Neural cell (in vitro differentiated cells): ENCODE results near the gene SETBP1. TPM values are rescaled to one million over a fixed set of nuclear protein-coding genes. Genes with fewer than 3 reads are reported as not detected.

Experiments
- H2AFZ ChIP-seq: fragments of 200-600, 300-800 bp; sonication (generic), shearing (Covaris generic); 2 replicates; pipeline ENCODE4 v1.6.0; 2014; ENCODE audit warnings: low read depth, mild to moderate bottlenecking, antibody characterized with exemption, low read length, moderate library complexity
- H3F3A ChIP-seq: fragments of 200-600 bp; shearing (Covaris generic); 2 replicates; pipeline ENCODE4 v1.6.1; 2016; ENCODE audit warnings: mild to moderate bottlenecking, moderate library complexity, mixed read lengths, antibody characterized with exemption, low read length; ENCODE audit not compliant: insufficient read depth, poor library complexity, severe bottlenecking
- H3K27ac ChIP-seq: fragments of 200-600, 300-800 bp; sonication (generic), shearing (Covaris generic); 2 replicates; pipeline ENCODE4 v1.5.1; 2014; ENCODE audit warnings: mild to moderate bottlenecking, low read length, moderate library complexity
- H3K27me3 ChIP-seq: fragments of 300-800, 200-600 bp; sonication (generic), shearing (Covaris generic); 2 replicates; pipeline ENCODE4 v1.6.0; 2014; ENCODE audit warnings: mild to moderate bottlenecking, low read depth, low read length, moderate library complexity; ENCODE audit not compliant: insufficient read depth
- H3K36me3 ChIP-seq: fragments of 300-800, 200-600 bp; sonication (generic), shearing (Covaris generic); 2 replicates; pipeline ENCODE4 v1.5.1; 2014; ENCODE audit warnings: mild to moderate bottlenecking, antibody characterized with exemption, low read length, moderate library complexity; ENCODE audit not compliant: insufficient read depth
- H3K4me2 ChIP-seq: fragments of 300-800, 200-600 bp; sonication (generic), shearing (Covaris generic); 2 replicates; pipeline ENCODE4 v1.6.0; 2014; ENCODE audit warnings: mild to moderate bottlenecking, low read length
- H3K4me3 ChIP-seq: fragments of 300-800, 200-600 bp; sonication (generic), shearing (Covaris generic); 2 replicates; pipeline ENCODE4 v1.5.1; 2014; ENCODE audit warnings: mild to moderate bottlenecking, low read length, moderate library complexity
- H3K79me2 ChIP-seq: fragments of 200-600 bp; shearing (Covaris generic); replicated peaks from 2 replicates; pipeline ENCODE4 v1.6.0; 2014; ENCODE audit warnings: mild to moderate bottlenecking, low read length, moderate library complexity; ENCODE audit not compliant: insufficient read depth
- H3K9ac ChIP-seq: fragments of 300-800, 200-600 bp; sonication (generic), shearing (Covaris generic); 2 replicates; pipeline ENCODE4 v1.6.1; 2016; ENCODE audit warnings: mild to moderate bottlenecking, low read length, mixed read lengths
- H3K9me2 ChIP-seq: fragments of 200-600 bp; shearing (Covaris generic); 2 replicates; pipeline ENCODE4 v1.6.1; 2016; ENCODE audit warnings: mild to moderate bottlenecking, low read length, mixed read lengths; ENCODE audit not compliant: insufficient read depth
- H3K9me3 ChIP-seq: fragments of 200-600, 300-800 bp; sonication (generic), shearing (Covaris generic); 2 replicates; pipeline ENCODE4 v1.6.1; 2016; ENCODE audit warnings: mild to moderate bottlenecking, mixed run types, low read length, moderate library complexity, mixed read lengths
- H4K20me1 ChIP-seq: fragments of 200-600 bp; shearing (Covaris generic); 2 replicates; pipeline ENCODE4 v1.6.1; 2016; ENCODE audit warnings: mild to moderate bottlenecking, mixed run types; ENCODE audit not compliant: insufficient read depth
- EP300 ChIP-seq: fragments of 450-650 bp; conservative IDR thresholded peaks from 2 replicates; pipeline ENCODE4 v1.6.1; 2014; ENCODE audit warnings: antibody characterized with exemption, mild to moderate bottlenecking, moderate library complexity; ENCODE audit not compliant: poor library complexity, severe bottlenecking
- EZH2 ChIP-seq: fragments of 200-600, 300-800 bp; shearing (Covaris generic), sonication (generic); IDR thresholded peaks from 2 replicates; pipeline ENCODE4 v1.6.1; 2014; ENCODE audit warnings: antibody characterized with exemption, low read length, borderline replicate concordance, mild to moderate bottlenecking; ENCODE audit not compliant: insufficient read depth, poor library complexity, severe bottlenecking
- MXI1 ChIP-seq: fragments of 450-650 bp; conservative IDR thresholded peaks from 2 replicates; pipeline ENCODE4 v1.6.1; 2014; ENCODE audit warnings: antibody characterized with exemption, mild to moderate bottlenecking; ENCODE audit not compliant: poor library complexity, severe bottlenecking
- POLR2AphosphoS5 ChIP-seq: IDR thresholded peaks from 2 replicates; pipeline ENCODE4 v1.6.1; 2012
- RAD21 ChIP-seq: fragments of 450-650 bp; conservative IDR thresholded peaks from 2 replicates; pipeline ENCODE4 v1.6.1; 2014; ENCODE audit warnings: antibody characterized with exemption, mild to moderate bottlenecking, moderate library complexity
- REST ChIP-seq: IDR thresholded peaks from 2 replicates; pipeline ENCODE4 v1.6.1; 2012; ENCODE audit warnings: borderline replicate concordance
- SMC3 ChIP-seq: fragments of 450-650 bp; conservative IDR thresholded peaks from 2 replicates; pipeline ENCODE4 v1.6.1; 2014; ENCODE audit warnings: antibody characterized with exemption, mild to moderate bottlenecking, moderate library complexity; ENCODE audit not compliant: poor library complexity
- TAF1 ChIP-seq: IDR thresholded peaks from 2 replicates; pipeline ENCODE4 v1.6.1; 2012; ENCODE audit warnings: low read depth
- polyA plus RNA-seq: library from polyadenylated mRNA; depleted of rRNA; stranded (reverse); fragments of >200 nt; gene quantifications from 2 replicates; pipeline ENCODE4 v1.2.3, GENCODE V29; 2014
- TF ChIP-seq, protein P1 (sequence below): fragments of 450-650 bp; IDR thresholded peaks from 2 replicates; pipeline ENCODE4 v1.5.1; 2014; ENCODE audit warnings: antibody characterized with exemption, mild to moderate bottlenecking, moderate library complexity; ENCODE audit not compliant: poor library complexity, severe bottlenecking

Gene SETBP1
- polyA plus RNA-seq, 1 donor from 2014 or later, result 13.7 TPM

DNA sequence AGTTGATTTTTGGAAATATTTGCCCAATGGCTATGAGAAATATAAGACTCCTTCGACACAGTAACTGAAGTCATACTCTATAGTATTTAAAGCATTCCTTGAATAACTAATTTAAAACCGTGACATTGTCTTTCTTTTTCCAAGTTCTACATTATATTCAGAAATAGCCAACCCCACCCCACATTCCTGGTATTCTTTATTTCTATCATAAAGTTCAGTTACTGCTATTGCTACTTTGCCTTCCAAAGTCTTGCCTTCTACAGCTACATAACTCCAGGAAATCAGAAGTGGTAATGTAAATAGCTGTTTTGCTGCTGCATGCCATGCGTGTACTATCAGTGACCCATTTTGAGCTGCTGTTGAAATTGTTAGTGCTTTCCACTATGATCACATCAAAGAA is 45.1 kb upstream of the SETBP1 start:
- Histone ChIP-seq H3K79me2 (no peaks in the 10 kb centered on the region), H2AFZ (no peak overlapping the region), H3K9me2 (no peaks in the 10 kb centered on the region), H3K27ac (no peak overlapping the region), H4K20me1 (no peaks in the 10 kb centered on the region), H3K36me3 (no peaks in the 10 kb centered on the region), H3K9me3 (no peaks in the 10 kb centered on the region), H3K9ac (no peak overlapping the region), H3K4me3 (no peak overlapping the region), H3K27me3 (no peaks in the 10 kb centered on the region), H3K4me2 (no peak overlapping the region), H3F3A (no peaks in the 10 kb centered on the region)
- no peak for TF ChIP-seq MXI1
- no peak for TF ChIP-seq EP300
- TF ChIP-seq, protein P1, sequence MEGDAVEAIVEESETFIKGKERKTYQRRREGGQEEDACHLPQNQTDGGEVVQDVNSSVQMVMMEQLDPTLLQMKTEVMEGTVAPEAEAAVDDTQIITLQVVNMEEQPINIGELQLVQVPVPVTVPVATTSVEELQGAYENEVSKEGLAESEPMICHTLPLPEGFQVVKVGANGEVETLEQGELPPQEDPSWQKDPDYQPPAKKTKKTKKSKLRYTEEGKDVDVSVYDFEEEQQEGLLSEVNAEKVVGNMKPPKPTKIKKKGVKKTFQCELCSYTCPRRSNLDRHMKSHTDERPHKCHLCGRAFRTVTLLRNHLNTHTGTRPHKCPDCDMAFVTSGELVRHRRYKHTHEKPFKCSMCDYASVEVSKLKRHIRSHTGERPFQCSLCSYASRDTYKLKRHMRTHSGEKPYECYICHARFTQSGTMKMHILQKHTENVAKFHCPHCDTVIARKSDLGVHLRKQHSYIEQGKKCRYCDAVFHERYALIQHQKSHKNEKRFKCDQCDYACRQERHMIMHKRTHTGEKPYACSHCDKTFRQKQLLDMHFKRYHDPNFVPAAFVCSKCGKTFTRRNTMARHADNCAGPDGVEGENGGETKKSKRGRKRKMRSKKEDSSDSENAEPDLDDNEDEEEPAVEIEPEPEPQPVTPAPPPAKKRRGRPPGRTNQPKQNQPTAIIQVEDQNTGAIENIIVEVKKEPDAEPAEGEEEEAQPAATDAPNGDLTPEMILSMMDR, result no peak
- no peak for TF ChIP-seq EZH2
- no peak for TF ChIP-seq REST
- no peak for TF ChIP-seq SMC3
- no peak for TF ChIP-seq POLR2AphosphoS5
- no peak for TF ChIP-seq TAF1
- no peak for TF ChIP-seq RAD21

DNA sequence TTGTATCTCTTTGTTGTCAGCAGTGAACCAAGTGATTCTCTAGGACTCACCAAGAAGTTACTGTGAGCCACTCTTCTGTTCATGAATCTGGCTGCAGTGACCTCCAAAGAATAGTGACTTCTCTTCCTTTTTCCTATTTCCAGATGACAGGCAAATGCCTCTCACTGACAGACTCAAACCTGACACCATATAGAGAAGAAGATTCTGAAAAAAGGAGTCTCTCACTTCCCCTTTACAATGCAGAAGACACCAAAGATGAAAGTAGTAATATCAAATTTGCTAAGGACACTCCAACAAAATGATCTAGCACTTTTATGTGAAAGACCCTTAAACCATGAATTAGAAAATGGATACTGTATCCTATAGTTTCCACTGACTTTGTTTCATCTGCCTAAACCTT is 44.4 kb upstream of the SETBP1 start:
- Histone ChIP-seq H3K27ac (no peak overlapping the region), H3K9me3 (no peaks in the 10 kb centered on the region)
- TF ChIP-seq SMC3 (no peak), POLR2AphosphoS5 (no peak), TAF1 (no peak), RAD21 (no peak), EZH2 (no peak), EP300 (no peak), MXI1 (no peak), REST (no peak)
- TF ChIP-seq, protein P1, result no peak

More for the DNA sequence above, 44.4 kb upstream of the SETBP1 start:
- H3F3A ChIP-seq, result no peaks in the 10 kb centered on the region
- H2AFZ ChIP-seq, result no peak overlapping the region
- no peaks in the 10 kb centered on the region for H3K9me2 ChIP-seq
- H3K9ac ChIP-seq, result no peak overlapping the region
- no peaks in the 10 kb centered on the region for H4K20me1 ChIP-seq
- H3K79me2 ChIP-seq, result no peaks in the 10 kb centered on the region
- no peaks in the 10 kb centered on the region for H3K27me3 ChIP-seq
- no peaks in the 10 kb centered on the region for H3K36me3 ChIP-seq
- no peak overlapping the region for H3K4me2 ChIP-seq
- H3K4me3 ChIP-seq, result no peak overlapping the region
